ENCODE measurements around the gene MRPS25.

DNA sequence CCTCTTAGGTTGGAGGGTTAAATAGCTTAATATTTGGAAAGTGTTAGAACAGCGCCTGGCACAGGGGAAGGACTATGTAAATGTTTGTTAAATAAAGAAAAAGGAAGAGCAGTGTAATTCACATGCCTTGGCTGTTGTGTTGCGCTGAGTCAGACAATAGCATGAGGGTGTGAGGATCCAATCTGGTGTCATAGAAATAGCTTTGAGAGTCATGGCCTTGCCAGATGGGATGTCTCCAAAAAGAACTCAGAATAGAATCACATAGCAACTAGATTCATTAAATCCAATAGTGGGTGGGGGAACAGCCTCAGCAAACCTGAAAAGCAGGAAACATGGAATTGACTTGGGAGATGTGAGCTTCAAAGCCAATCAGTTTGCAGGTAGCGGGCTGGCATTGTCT is 37.7 kb upstream of the MRPS25 start:
- no peak for TF ChIP-seq CTCF (IDR thresholded peaks at IDR 0.05)
- no peak for TF ChIP-seq POLR2A (IDR thresholded peaks at IDR 0.05)
